Measurements from ENCODE around the gene GGACT. TPM values are rescaled to one million over a fixed set of nuclear protein-coding genes. Genes with fewer than 3 reads are reported as not detected.

GGACT gene
- polyA plus RNA-seq, 3 donors = 1.7 to 8.3 (median 6.5) TPM

DNA sequence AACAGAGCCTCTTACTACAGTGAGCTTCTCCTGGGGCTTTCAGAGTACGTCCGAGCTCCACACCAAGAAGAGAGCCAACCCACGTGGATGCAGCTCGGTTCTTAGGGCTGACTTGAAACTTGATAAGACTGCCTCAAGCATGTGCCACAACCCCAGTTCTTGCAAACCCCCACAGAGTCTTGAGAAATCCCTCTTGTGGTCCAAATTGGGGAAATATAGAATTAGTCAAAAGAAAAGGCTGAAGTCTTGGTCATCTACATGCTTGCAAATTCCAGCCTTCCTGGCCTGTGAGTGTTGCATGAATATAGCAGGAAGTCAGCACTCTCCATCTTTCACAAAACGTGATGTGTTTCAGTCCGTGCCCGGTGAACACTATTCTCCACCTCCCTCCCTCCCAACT, 95.2 kb downstream of the GGACT start:
- no peak overlapping the region for H3K9ac ChIP-seq (ENCODE audit: insufficient read depth, low read length, poor library complexity, severe bottlenecking)

DNA sequence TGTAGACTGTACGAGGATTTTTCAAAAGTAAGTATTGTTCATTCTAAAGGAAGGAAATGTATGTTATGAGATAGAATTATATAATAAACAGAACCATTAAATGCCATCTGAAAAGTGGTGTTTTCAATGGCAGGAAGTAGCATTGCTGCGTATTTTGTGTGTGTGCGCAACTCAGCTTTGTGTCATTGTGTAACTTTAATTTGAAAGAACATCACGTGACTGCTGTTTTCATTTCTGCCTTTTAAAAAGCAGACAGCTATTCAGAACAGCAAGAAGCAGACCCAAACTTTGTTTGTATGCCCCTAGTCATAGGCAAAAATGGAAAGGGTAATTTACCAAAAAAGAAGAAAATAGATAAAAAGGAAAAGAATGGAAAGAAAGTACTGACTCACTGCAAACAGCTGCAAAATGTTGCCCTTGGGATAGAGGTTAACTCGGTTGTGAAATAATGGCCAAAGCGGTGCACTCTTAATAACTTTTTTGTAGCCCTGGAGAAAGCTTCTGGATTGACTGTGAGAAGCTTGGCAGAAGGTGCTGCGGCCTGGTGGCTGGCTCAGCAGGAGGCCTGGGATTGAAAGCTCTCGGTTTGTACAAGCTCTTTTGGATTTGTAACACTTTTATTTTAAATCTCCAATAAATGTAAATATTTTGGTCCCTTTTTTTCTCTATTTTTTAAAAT, 97.3 kb downstream of the GGACT start:
- intact Hi-C loops (cut with micrococcal nuclease) = no loop called here
- 14% methylated on average over 2 of the region's 8 CpGs for WGBS (ENCODE audit: insufficient coverage)
- peaks cover 50% of the 10 kb centered on the region for H3K4me1 Mint-ChIP-seq
- Histone ChIP-seq H2AFZ (ENCODE audit: insufficient read depth, low read depth, low read length, poor library complexity, severe bottlenecking) (peak overlapping the region; percentile 36), H3K9ac (ENCODE audit: insufficient read depth, low read length, poor library complexity, severe bottlenecking) (no peak overlapping the region), H3K36me3 (replicated peaks in 1 of 2; ENCODE audit: control insufficient read depth in 1 of 2, insufficient read depth in 2 of 2, low read length in 2 of 2) (no peaks in the 10 kb centered on the region), H3K9me3 (replicated peaks in 1 of 2; ENCODE audit: control insufficient read depth in 1 of 2, insufficient read depth in 1 of 2, low read length in 2 of 2) (no peaks in the 10 kb centered on the region), H4K20me1 (ENCODE audit: insufficient read depth, low read length) (no peaks in the 10 kb centered on the region), H3K27ac (ENCODE audit: low read depth in 1 of 2, low read length in 2 of 2) (peak overlapping the region; percentile 69 to 76), H3K79me2 (ENCODE audit: insufficient read depth, low read length) (no peaks in the 10 kb centered on the region), H3K4me1 (ENCODE audit: control insufficient read depth in 1 of 2, insufficient read depth in 2 of 2, low read length in 2 of 2) (peaks cover 48 to 49% of the 10 kb centered on the region in 2 donors), H3K27me3 (ENCODE audit: control insufficient read depth in 2 of 2, insufficient read depth in 2 of 2, low read length in 2 of 2) (no peaks in the 10 kb centered on the region), H3K4me3 (replicated peaks in 1 of 3; ENCODE audit: low read depth in 2 of 3, low read length in 3 of 3) (peak overlapping the region in 1 of 3 experiments; percentile 41), H3K4me2 (replicated peaks; ENCODE audit: extremely low read depth, low read length, poor library complexity, severe bottlenecking) (peak overlapping the region; percentile 56)
- peak overlapping the region; percentile 67 to 93 (median 88) for H3K27ac Mint-ChIP-seq
- H3K9me3 Mint-ChIP-seq = peaks cover 0 to 4% (median 0%) of the 10 kb centered on the region in 7 donors
- H3K36me3 Mint-ChIP-seq = no peaks in the 10 kb centered on the region
- TF ChIP-seq, protein P1, sequence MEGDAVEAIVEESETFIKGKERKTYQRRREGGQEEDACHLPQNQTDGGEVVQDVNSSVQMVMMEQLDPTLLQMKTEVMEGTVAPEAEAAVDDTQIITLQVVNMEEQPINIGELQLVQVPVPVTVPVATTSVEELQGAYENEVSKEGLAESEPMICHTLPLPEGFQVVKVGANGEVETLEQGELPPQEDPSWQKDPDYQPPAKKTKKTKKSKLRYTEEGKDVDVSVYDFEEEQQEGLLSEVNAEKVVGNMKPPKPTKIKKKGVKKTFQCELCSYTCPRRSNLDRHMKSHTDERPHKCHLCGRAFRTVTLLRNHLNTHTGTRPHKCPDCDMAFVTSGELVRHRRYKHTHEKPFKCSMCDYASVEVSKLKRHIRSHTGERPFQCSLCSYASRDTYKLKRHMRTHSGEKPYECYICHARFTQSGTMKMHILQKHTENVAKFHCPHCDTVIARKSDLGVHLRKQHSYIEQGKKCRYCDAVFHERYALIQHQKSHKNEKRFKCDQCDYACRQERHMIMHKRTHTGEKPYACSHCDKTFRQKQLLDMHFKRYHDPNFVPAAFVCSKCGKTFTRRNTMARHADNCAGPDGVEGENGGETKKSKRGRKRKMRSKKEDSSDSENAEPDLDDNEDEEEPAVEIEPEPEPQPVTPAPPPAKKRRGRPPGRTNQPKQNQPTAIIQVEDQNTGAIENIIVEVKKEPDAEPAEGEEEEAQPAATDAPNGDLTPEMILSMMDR (IDR thresholded peaks at IDR 0.05) = no peak
- H3K27me3 Mint-ChIP-seq (ENCODE audit: low read depth in 3 of 3) = peaks cover 0 to 2% (median 0%) of the 10 kb centered on the region in 3 donors
- DNase-seq = peak; percentile 47 to 66 (median 62)
- peak overlapping the region; percentile 43 to 83 for H3K4me3 Mint-ChIP-seq

More for the DNA sequence above, 95.2 kb downstream of the GGACT start:
- Mint-ChIP-seq H3K27me3 (ENCODE audit: low read depth in 3 of 3) (no peaks in the 10 kb centered on the region), H3K9me3 (peaks cover 0 to 4% (median 0%) of the 10 kb centered on the region in 7 donors), H3K27ac (peak overlapping the region in 6 of 7 donors; percentile 0 to 79 (median 64)), H3K4me3 (peak overlapping the region in 1 of 2 donors; percentile 17), H3K4me1 (peaks cover 66% of the 10 kb centered on the region), H3K36me3 (peaks cover 0 to 1% of the 10 kb centered on the region in 2 donors)
- TF ChIP-seq, protein P1 (IDR thresholded peaks at IDR 0.05) = no peak
- Histone ChIP-seq H2AFZ (ENCODE audit: insufficient read depth, low read depth, low read length, poor library complexity, severe bottlenecking) (no peak overlapping the region), H3K4me2 (replicated peaks; ENCODE audit: extremely low read depth, low read length, poor library complexity, severe bottlenecking) (peak overlapping the region; percentile 33), H3K36me3 (replicated peaks in 1 of 2; ENCODE audit: control insufficient read depth in 1 of 2, insufficient read depth in 2 of 2, low read length in 2 of 2) (no peaks in the 10 kb centered on the region), H3K27ac (ENCODE audit: low read depth in 1 of 2, low read length in 2 of 2) (peak overlapping the region; percentile 47 to 49), H4K20me1 (ENCODE audit: insufficient read depth, low read length) (no peaks in the 10 kb centered on the region), H3K4me3 (replicated peaks in 1 of 3; ENCODE audit: low read depth in 2 of 3, low read length in 3 of 3) (peak overlapping the region in 1 of 3 experiments; percentile 20), H3K27me3 (ENCODE audit: control insufficient read depth in 2 of 2, insufficient read depth in 2 of 2, low read length in 2 of 2) (no peaks in the 10 kb centered on the region), H3K9me3 (replicated peaks in 1 of 2; ENCODE audit: control insufficient read depth in 1 of 2, insufficient read depth in 1 of 2, low read length in 2 of 2) (no peaks in the 10 kb centered on the region), H3K79me2 (ENCODE audit: insufficient read depth, low read length) (no peaks in the 10 kb centered on the region), H3K4me1 (ENCODE audit: control insufficient read depth in 1 of 2, insufficient read depth in 2 of 2, low read length in 2 of 2) (peaks cover 61 to 64% of the 10 kb centered on the region in 2 donors)
- intact Hi-C loops (cut with micrococcal nuclease) = no loop called here
- 6% methylated on average over 4 of the region's 7 CpGs for WGBS (ENCODE audit: insufficient coverage)
- peak; percentile 42 to 71 (median 54) for DNase-seq

Data from CD14-positive monocyte (primary cell).